Keratinocyte (primary cell): ENCODE results near the gene MYO1D.

Experiments used
- EZH2 ChIP-seq: IDR thresholded peaks from one replicate; pipeline ENCODE4 v1.6.1; 2012; ENCODE audit warnings: inconsistent platforms, mild to moderate bottlenecking, low read length, moderate library complexity
- TF ChIP-seq, protein P1 (sequence below), 3 experiments: IDR thresholded peaks in 1 of 3; conservative IDR thresholded peaks in 1 of 3; optimal IDR thresholded peaks in 1 of 3; 2 replicates in 2 of 3; 3 replicates in 1 of 3; pipeline versions ENCODE3 to v1.5.1; 2011; ENCODE audit warnings: low read length in 3 of 3, mild to moderate bottlenecking in 3 of 3, moderate library complexity in 2 of 3, control low read depth in 1 of 3, inconsistent platforms in 1 of 3; ENCODE audit not compliant: insufficient read depth in 2 of 3; ENCODE audit errors: extremely low read depth in 1 of 3

- TF ChIP-seq, protein P1, sequence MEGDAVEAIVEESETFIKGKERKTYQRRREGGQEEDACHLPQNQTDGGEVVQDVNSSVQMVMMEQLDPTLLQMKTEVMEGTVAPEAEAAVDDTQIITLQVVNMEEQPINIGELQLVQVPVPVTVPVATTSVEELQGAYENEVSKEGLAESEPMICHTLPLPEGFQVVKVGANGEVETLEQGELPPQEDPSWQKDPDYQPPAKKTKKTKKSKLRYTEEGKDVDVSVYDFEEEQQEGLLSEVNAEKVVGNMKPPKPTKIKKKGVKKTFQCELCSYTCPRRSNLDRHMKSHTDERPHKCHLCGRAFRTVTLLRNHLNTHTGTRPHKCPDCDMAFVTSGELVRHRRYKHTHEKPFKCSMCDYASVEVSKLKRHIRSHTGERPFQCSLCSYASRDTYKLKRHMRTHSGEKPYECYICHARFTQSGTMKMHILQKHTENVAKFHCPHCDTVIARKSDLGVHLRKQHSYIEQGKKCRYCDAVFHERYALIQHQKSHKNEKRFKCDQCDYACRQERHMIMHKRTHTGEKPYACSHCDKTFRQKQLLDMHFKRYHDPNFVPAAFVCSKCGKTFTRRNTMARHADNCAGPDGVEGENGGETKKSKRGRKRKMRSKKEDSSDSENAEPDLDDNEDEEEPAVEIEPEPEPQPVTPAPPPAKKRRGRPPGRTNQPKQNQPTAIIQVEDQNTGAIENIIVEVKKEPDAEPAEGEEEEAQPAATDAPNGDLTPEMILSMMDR (optimal IDR thresholded peaks at IDR 0.05 in 1 of 3, IDR thresholded peaks at IDR 0.05 in 1 of 3, conservative IDR thresholded peaks at IDR 0.05 in 1 of 3; ENCODE audit: extremely low read depth in 1 of 3, insufficient read depth in 2 of 3, low read length in 3 of 3) = no peak
- TF ChIP-seq EZH2 = no peak
Measured at GRCh38 chr17:32862940-32863339, 14.0 kb downstream of the MYO1D start.
